T-cell (primary cell): ENCODE data around the gene TUBB. TPM values are rescaled to one million over a fixed set of nuclear protein-coding genes. Genes with fewer than 3 reads are reported as not detected.

Source experiments
- ATAC-seq, 4 experiments: fragments of 200-7000 bp in 3 of 4; fragments of 150-1000 bp in 1 of 4; cut with Tn5 transposase; replicated peaks in 1 of 4; 1 replicate in 3 of 4; 2 replicates in 1 of 4; pipeline ENCODE4 v1.10.0; 2021; ENCODE audit warnings: moderate library complexity in 3 of 4, mild to moderate bottlenecking in 2 of 4, moderate number of reproducible peaks in 1 of 4
- CTCF ChIA-PET, 2 donors: fragments of 300-600 bp; sonication (Branson Sonifier 250); formaldehyde crosslinking; loops; one replicate each; lab custom pipeline; 2022; ENCODE audit warnings: antibody characterized with exemption in 2 of 2; lab: Charles Lee
- POLR2A ChIA-PET, 2 donors: fragments of 300-600 bp; sonication (Branson Sonifier 250); formaldehyde crosslinking; loops; one replicate each; lab custom pipeline; 2022; ENCODE audit warnings: antibody characterized with exemption in 2 of 2; lab: Charles Lee
- DNase-seq, 35 experiments: peaks; one replicate each; pipeline versions ENCODE4 v3.0.0 to v3.0.0-alpha.2; 2013 to 2023
- H3K27ac ChIP-seq: one replicate; pipeline ENCODE4 v1.5.1; 2013; ENCODE audit warnings: low read length
- H3K27me3 ChIP-seq, 2 experiments: replicated peaks in 1 of 2; 1 replicate in 1 of 2; 2 replicates in 1 of 2; pipeline versions ENCODE4 v1.6.1 to v1.7.0; 2013; ENCODE audit warnings: low read length in 1 of 2, mixed read lengths in 1 of 2; ENCODE audit not compliant: control insufficient read depth in 2 of 2, insufficient read depth in 2 of 2; ENCODE audit errors: extremely low read depth in 1 of 2
- H3K36me3 ChIP-seq, 2 donors: 1 replicate in 1 of 2; 2 replicates in 1 of 2; pipeline versions ENCODE4 v1.6.1 to v1.7.0; 2013; ENCODE audit warnings: low read length in 1 of 2; ENCODE audit not compliant: control insufficient read depth in 2 of 2, insufficient read depth in 1 of 2; ENCODE audit errors: extremely low read depth in 1 of 2
- H3K4me1 ChIP-seq, 2 experiments: 1 replicate in 1 of 2; 2 replicates in 1 of 2; pipeline versions ENCODE4 v1.6.1 to v1.7.0; 2013; ENCODE audit warnings: low read length in 2 of 2, mixed read lengths in 1 of 2; ENCODE audit not compliant: insufficient read depth in 2 of 2, control insufficient read depth in 1 of 2; ENCODE audit errors: extremely low read depth in 1 of 2
- H3K4me3 ChIP-seq, 2 donors: 1 replicate in 1 of 2; 2 replicates in 1 of 2; pipeline versions ENCODE4 v1.5.1 to v1.7.0; 2013; ENCODE audit warnings: mild to moderate bottlenecking in 2 of 2, low read length in 1 of 2, moderate library complexity in 1 of 2; ENCODE audit not compliant: control insufficient read depth in 1 of 2; ENCODE audit errors: extremely low read depth in 1 of 2
- H3K9me3 ChIP-seq: 2 replicates; pipeline ENCODE4 v1.7.0; 2013
- H3K27ac Mint-ChIP-seq, 2 donors: one replicate each; pipeline ENCODE4 v1.8.0; 2020 to 2021; ENCODE audit warnings: mild to moderate bottlenecking in 2 of 2, mixed read lengths in 2 of 2
- H3K27me3 Mint-ChIP-seq, 2 donors: one replicate each; pipeline ENCODE4 v1.8.0; 2021 to 2022; ENCODE audit warnings: mixed read lengths in 2 of 2
- H3K36me3 Mint-ChIP-seq: one replicate; pipeline ENCODE4 v1.8.0; 2021; ENCODE audit warnings: mixed read lengths
- H3K4me1 Mint-ChIP-seq, 3 donors: one replicate each; pipeline ENCODE4 v1.8.0; 2020 to 2022; ENCODE audit warnings: mixed read lengths in 3 of 3, mild to moderate bottlenecking in 1 of 3
- H3K4me3 Mint-ChIP-seq, 3 donors: one replicate each; pipeline ENCODE4 v1.8.0; 2020 to 2022; ENCODE audit warnings: mild to moderate bottlenecking in 3 of 3, mixed read lengths in 3 of 3, moderate library complexity in 3 of 3
- H3K9me3 Mint-ChIP-seq, 3 donors: one replicate each; pipeline ENCODE4 v1.8.0; 2020 to 2022; ENCODE audit warnings: mixed read lengths in 3 of 3
- WGBS: methylation state at CpG from one replicate; pipeline ENCODE4 v1.1.5; 2013; ENCODE audit warnings: missing lambda C conversion rate; ENCODE audit not compliant: insufficient coverage; 5-methylcytosine and 5-hydroxymethylcytosine counted together
- total RNA-seq, 35 experiments: library from RNA in 6 of 35; stranded (reverse) in 6 of 35; fragments of 120-200 nt in 1 of 35; gene quantifications; one replicate each; pipeline versions ENCODE4 v1.2.1 to v1.2.4 and lab custom pipeline; 2013 to 2026

TUBB gene
- total RNA-seq, 5 donors from 2014 or later (not counting 1 experiment from before 2014, with no cell fraction given) = 108 to 246 (median 202) TPM

GRCh38 chr6:30683183-30683979, 36.8 kb upstream of the TUBB start:
- WGBS = 0% methylated on average over 5 of the region's 7 CpGs
- H3K9me3 Mint-ChIP-seq = no peaks in the 10 kb centered on the region
- ChIA-PET POLR2A (interaction anchor here in 1 of 2 donors (1.9 kb wide), 1 partner anchor 39 kb away, joined by 9 read pairs; no protein-coding TSS in a partner anchor), CTCF (interaction anchor here in 1 of 2 donors (12.3 kb wide), 1 partner anchor 38 kb away, joined by 254 read pairs; the partner anchor contains the start of genes MDC1 and TUBB)
- H3K36me3 Mint-ChIP-seq = peaks cover 34% of the 10 kb centered on the region
- Histone ChIP-seq H3K27ac (peak overlapping the region; percentile 81), H3K4me1 (peaks cover 20 to 50% of the 10 kb centered on the region in 2 experiments), H3K9me3 (no peaks in the 10 kb centered on the region), H3K36me3 (peaks cover 0 to 28% of the 10 kb centered on the region in 2 donors), H3K27me3 (no peaks in the 10 kb centered on the region), H3K4me3 (peak overlapping the region; percentile 92 to 100)
- DNase-seq = peak in 2 of 35 experiments; percentile 15 to 23
- H3K4me1 Mint-ChIP-seq = peaks cover 44 to 72% (median 46%) of the 10 kb centered on the region in 3 donors
- H3K4me3 Mint-ChIP-seq = peak overlapping the region; percentile 92 to 97 (median 96)
- no peak for ATAC-seq
- peak overlapping the region; percentile 94 to 96 for H3K27ac Mint-ChIP-seq
- no peaks in the 10 kb centered on the region for H3K27me3 Mint-ChIP-seq

GRCh38 chr6:30683980-30684338, 36.2 kb upstream of the TUBB start:
- Mint-ChIP-seq H3K27ac (peak overlapping the region; percentile 94 to 96), H3K36me3 (peaks cover 31% of the 10 kb centered on the region), H3K4me1 (peaks cover 44 to 73% (median 47%) of the 10 kb centered on the region in 3 donors), H3K4me3 (peak overlapping the region; percentile 92 to 97 (median 96)), H3K9me3 (no peaks in the 10 kb centered on the region), H3K27me3 (no peaks in the 10 kb centered on the region)
- Histone ChIP-seq H3K27me3 (no peaks in the 10 kb centered on the region), H3K9me3 (no peaks in the 10 kb centered on the region), H3K36me3 (peaks cover 0 to 22% of the 10 kb centered on the region in 2 donors), H3K4me1 (peaks cover 20 to 50% of the 10 kb centered on the region in 2 experiments), H3K27ac (peak overlapping the region; percentile 81), H3K4me3 (peak overlapping the region; percentile 92 to 100)
- WGBS = 0% methylated on average over 1 of the region's 2 CpGs
- DNase-seq (peak in 1 of 35 experiments; percentile 13), ATAC-seq (no peak)
- POLR2A ChIA-PET = no interaction called here
- CTCF ChIA-PET = interaction anchor here in 1 of 2 donors (12.3 kb wide), 1 partner anchor 37 kb away, joined by 254 read pairs; the partner anchor contains the start of genes MDC1 and TUBB

- CTCF ChIA-PET = interaction anchor here in 1 of 2 donors (12.3 kb wide), 1 partner anchor 37 kb away, joined by 254 read pairs; the partner anchor contains the start of genes MDC1 and TUBB
- DNase-seq (peak in 22 of 35 experiments; percentile 21 to 67 (median 36)), ATAC-seq (no peak)
- H3K4me1 Mint-ChIP-seq = peaks cover 45 to 73% (median 47%) of the 10 kb centered on the region in 3 donors
- H3K9me3 Mint-ChIP-seq = no peaks in the 10 kb centered on the region
- WGBS = 0% methylated on average over 10 of the region's 21 CpGs
- no peaks in the 10 kb centered on the region for H3K27me3 Mint-ChIP-seq
- H3K36me3 ChIP-seq = peaks cover 0 to 18% of the 10 kb centered on the region in 2 donors
- H3K9me3 ChIP-seq = no peaks in the 10 kb centered on the region
- H3K27me3 ChIP-seq = no peaks in the 10 kb centered on the region
- peak overlapping the region; percentile 94 to 98 for H3K27ac Mint-ChIP-seq
- peak overlapping the region; percentile 81 for H3K27ac ChIP-seq
- peak overlapping the region; percentile 92 to 100 for H3K4me3 ChIP-seq
- H3K4me3 Mint-ChIP-seq = peak overlapping the region; percentile 92 to 97 (median 96)
- H3K36me3 Mint-ChIP-seq = peaks cover 26% of the 10 kb centered on the region
- peaks cover 21 to 50% of the 10 kb centered on the region in 2 experiments for H3K4me1 ChIP-seq
- POLR2A ChIA-PET = no interaction called here
Measured at GRCh38 chr6:30684386-30685156, 35.6 kb upstream of the TUBB start.

GRCh38 chr6:30685157-30686008, 34.8 kb upstream of the TUBB start:
- POLR2A ChIA-PET = interaction anchor here in 1 of 2 donors (0.6 kb wide), 1 partner anchor 17 kb away, joined by 7 read pairs; no protein-coding TSS in a partner anchor
- H3K4me3 ChIP-seq = peak overlapping the region; percentile 92 to 97
- H3K4me1 ChIP-seq = peaks cover 22 to 50% of the 10 kb centered on the region in 2 experiments
- Mint-ChIP-seq H3K36me3 (peaks cover 18% of the 10 kb centered on the region), H3K27me3 (no peaks in the 10 kb centered on the region), H3K27ac (peak overlapping the region; percentile 94 to 98), H3K4me3 (peak overlapping the region; percentile 92 to 97 (median 96)), H3K9me3 (no peaks in the 10 kb centered on the region), H3K4me1 (peaks cover 45 to 73% (median 47%) of the 10 kb centered on the region in 3 donors)
- peak in 3 of 35 experiments; percentile 21 to 46 (median 26) for DNase-seq
- 2% methylated on average over 29 of the region's 29 CpGs for WGBS
- H3K27me3 ChIP-seq = no peaks in the 10 kb centered on the region
- CTCF ChIA-PET = interaction anchor here (0.8 to 12.3 kb wide), 2 partner anchors 33 to 36 kb away, joined by 4 to 254 read pairs; partner anchors contain the start of genes MDC1 (in 1 of the 2) and TUBB (in 1 of the 2)
- H3K9me3 ChIP-seq = no peaks in the 10 kb centered on the region
- peaks cover 0 to 10% of the 10 kb centered on the region in 2 donors for H3K36me3 ChIP-seq
- peak overlapping the region; percentile 30 for H3K27ac ChIP-seq
- no peak for ATAC-seq

GRCh38 chr6:30686009-30686907, 33.9 kb upstream of the TUBB start, which contains the start of gene PPP1R18:
TSS of gene PPP1R18 (minus strand) at chr6:30686645. CDS start at chr6:30686018, 627 bp downstream.
- Histone ChIP-seq H3K9me3 (no peaks in the 10 kb centered on the region), H3K4me1 (peaks cover 21 to 49% of the 10 kb centered on the region in 2 experiments), H3K27me3 (no peaks in the 10 kb centered on the region), H3K36me3 (peaks cover 0 to 5% of the 10 kb centered on the region in 2 donors), H3K4me3 (peak within 1 kb of the TSS; percentile 92 to 97), H3K27ac (peak within 1 kb of the TSS; percentile 87)
- CTCF ChIA-PET = interaction anchor here in 1 of 2 donors (12.3 kb wide), 1 partner anchor 35 kb away, joined by 254 read pairs; the partner anchor contains the start of genes MDC1 and TUBB
- WGBS = 1% methylated on average over 29 of the region's 41 CpGs
- Mint-ChIP-seq H3K27me3 (no peaks in the 10 kb centered on the region), H3K4me1 (peaks cover 46 to 73% (median 47%) of the 10 kb centered on the region in 3 donors), H3K4me3 (peak within 1 kb of the TSS; percentile 92 to 97 (median 96)), H3K27ac (peak within 1 kb of the TSS; percentile 94 to 98), H3K36me3 (peaks cover 13% of the 10 kb centered on the region), H3K9me3 (no peaks in the 10 kb centered on the region)
- ATAC-seq = peak; percentile 43 to 65 (median 46)
- DNase-seq = peak; percentile 63 to 86 (median 77)
- POLR2A ChIA-PET = no interaction called here
